Measurements from ENCODE around the gene HSPA12B.

The HSPA12B gene

DNA sequence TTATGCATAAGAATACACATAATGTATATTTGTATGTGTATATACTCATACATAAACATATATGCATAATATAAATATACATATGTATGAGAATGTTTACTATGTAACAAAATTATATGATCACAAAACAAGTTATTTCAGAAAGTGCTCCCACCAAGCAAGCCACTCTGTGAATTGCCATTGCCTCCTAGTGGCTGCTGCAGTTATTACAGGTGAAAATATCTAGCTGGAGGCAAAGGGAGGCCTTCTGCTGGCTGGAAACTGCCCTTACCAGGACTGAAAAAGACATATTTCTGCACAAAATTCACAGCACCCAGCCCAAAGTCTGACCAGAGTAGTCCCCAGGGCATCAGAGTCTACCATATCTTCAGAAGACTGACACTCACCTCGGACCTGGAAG is 36.3 kb upstream of the HSPA12B start:
- H3K36me3 ChIP-seq (ENCODE audit: control insufficient read depth, low read length), result no peaks in the 10 kb centered on the region
- TF ChIP-seq, protein P1, sequence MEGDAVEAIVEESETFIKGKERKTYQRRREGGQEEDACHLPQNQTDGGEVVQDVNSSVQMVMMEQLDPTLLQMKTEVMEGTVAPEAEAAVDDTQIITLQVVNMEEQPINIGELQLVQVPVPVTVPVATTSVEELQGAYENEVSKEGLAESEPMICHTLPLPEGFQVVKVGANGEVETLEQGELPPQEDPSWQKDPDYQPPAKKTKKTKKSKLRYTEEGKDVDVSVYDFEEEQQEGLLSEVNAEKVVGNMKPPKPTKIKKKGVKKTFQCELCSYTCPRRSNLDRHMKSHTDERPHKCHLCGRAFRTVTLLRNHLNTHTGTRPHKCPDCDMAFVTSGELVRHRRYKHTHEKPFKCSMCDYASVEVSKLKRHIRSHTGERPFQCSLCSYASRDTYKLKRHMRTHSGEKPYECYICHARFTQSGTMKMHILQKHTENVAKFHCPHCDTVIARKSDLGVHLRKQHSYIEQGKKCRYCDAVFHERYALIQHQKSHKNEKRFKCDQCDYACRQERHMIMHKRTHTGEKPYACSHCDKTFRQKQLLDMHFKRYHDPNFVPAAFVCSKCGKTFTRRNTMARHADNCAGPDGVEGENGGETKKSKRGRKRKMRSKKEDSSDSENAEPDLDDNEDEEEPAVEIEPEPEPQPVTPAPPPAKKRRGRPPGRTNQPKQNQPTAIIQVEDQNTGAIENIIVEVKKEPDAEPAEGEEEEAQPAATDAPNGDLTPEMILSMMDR (IDR thresholded peaks at IDR 0.05; ENCODE audit: low read depth, low read length, poor library complexity, severe bottlenecking), result peak; percentile 65
- TF ChIP-seq EZH2phosphoT487 (IDR thresholded peaks at IDR 0.05; ENCODE audit: borderline replicate concordance, low read length), result no peak

DNA sequence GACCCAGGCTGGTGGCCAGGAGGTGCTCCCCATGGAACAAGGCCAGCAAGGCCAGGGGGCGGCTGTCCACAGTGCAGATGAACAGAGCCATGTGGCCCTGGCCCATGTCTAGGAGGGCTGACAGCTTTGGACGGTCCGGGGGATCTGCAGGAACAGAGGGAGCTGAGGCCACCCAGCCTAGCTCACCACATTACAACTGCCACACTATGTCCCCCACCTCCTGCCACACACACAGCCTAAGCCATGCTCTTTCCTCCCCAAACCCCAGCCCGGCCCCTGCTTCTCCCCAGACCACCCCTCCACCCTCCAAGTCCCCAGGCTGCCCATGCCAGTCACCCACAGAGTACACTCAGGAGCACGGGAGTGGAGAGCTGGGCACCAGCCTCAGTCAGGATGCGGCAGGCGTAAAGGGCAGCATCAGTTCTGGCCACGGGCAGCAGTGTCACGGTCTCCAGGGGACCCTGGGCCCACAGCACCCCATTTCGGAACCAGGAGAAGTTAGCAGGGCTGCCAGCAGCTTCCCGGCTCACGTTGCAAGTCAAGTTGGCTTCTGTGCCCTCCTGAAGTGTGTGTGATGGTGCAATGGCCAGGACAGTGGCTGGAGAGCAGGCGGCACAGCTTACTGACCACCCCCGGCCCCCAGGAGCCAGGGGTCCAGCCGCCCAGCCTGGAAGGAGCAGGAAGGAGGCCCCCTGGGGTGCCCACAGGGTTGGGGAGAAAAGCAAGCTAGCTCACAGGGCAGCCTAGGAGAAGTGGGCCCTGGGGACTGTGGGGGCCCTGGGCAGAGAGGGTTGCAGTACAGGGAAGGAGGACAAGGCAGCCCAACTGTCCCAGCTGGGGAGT is 35.5 kb upstream of the HSPA12B start:
- Histone ChIP-seq H3F3A (ENCODE audit: control insufficient read depth, insufficient read depth) (no peaks in the 10 kb centered on the region), H4K20me1 (ENCODE audit: control insufficient read depth, insufficient read depth, low read depth, low read length) (no peaks in the 10 kb centered on the region), H3K9me2 (replicated peaks; ENCODE audit: control insufficient read depth, low read length) (no peaks in the 10 kb centered on the region), H3K4me2 (ENCODE audit: low read length) (no peak overlapping the region), H3K79me2 (ENCODE audit: control insufficient read depth, low read length) (no peaks in the 10 kb centered on the region), H3K36me3 (ENCODE audit: control insufficient read depth, low read length) (no peaks in the 10 kb centered on the region), H3K4me1 (ENCODE audit: control insufficient read depth, low read length) (no peaks in the 10 kb centered on the region), H3K27me3 (ENCODE audit: control insufficient read depth, low read length) (no peaks in the 10 kb centered on the region), H3K4me3 (ENCODE audit: low read length) (no peak overlapping the region), H3K9me3 (ENCODE audit: control insufficient read depth, insufficient read depth, low read length) (peaks cover 6% of the 10 kb centered on the region; the same call in 1 of the 2 replicates), H3K27ac (ENCODE audit: low read depth, low read length) (no peak overlapping the region)
- TF ChIP-seq, protein P1 (IDR thresholded peaks at IDR 0.05; ENCODE audit: low read depth, low read length, poor library complexity, severe bottlenecking), result no peak
- TF ChIP-seq EZH2phosphoT487 (IDR thresholded peaks at IDR 0.05; ENCODE audit: borderline replicate concordance, low read length), result no peak

More for the DNA sequence above, 36.3 kb upstream of the HSPA12B start:
- Histone ChIP-seq H4K20me1 (ENCODE audit: control insufficient read depth, insufficient read depth, low read depth, low read length) (no peaks in the 10 kb centered on the region), H3K79me2 (ENCODE audit: control insufficient read depth, low read length) (no peaks in the 10 kb centered on the region), H3K4me1 (ENCODE audit: control insufficient read depth, low read length) (no peaks in the 10 kb centered on the region), H3K27ac (ENCODE audit: low read depth, low read length) (no peak overlapping the region), H3K4me3 (ENCODE audit: low read length) (no peak overlapping the region), H3K27me3 (ENCODE audit: control insufficient read depth, low read length) (no peaks in the 10 kb centered on the region), H3K9me3 (ENCODE audit: control insufficient read depth, insufficient read depth, low read length) (peaks cover 6% of the 10 kb centered on the region; the same call in 1 of the 2 replicates), H3K4me2 (ENCODE audit: low read length) (no peak overlapping the region), H3F3A (ENCODE audit: control insufficient read depth, insufficient read depth) (no peaks in the 10 kb centered on the region), H3K9me2 (replicated peaks; ENCODE audit: control insufficient read depth, low read length) (no peaks in the 10 kb centered on the region)

DNA sequence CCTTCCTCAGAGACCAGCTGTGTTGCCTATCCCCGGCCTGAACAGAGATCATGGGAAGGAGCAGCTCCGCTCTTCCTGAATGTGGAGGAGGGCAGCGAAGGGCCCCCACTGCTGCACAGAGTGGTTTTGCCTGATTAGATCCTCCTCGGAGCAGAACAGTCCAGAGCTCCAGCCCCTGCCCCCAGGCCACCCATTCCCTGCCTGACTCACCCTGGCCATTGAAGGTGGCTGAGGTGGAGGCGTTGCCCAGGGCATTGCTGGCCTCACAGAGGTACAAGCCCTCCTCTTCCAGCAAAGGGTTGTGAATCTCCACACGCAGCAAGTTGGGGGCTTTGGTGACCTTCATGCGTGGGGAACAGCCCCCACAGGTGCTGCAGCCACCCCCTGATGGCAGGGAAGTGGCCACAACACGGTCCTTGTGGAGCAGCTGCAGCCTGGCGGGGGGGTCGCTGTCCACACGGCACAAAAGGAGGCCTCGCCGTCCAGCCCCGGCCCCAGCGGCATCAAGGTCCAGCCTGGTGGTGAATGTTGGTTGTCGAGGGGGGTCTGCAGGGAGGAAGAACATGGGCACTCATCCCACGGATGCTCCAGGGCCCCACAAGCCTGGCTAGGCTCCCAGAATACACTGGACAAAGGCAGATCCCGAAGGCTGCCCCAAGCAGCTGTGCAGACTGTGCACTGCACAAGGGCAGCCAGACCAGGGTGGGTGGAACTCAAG is 34.7 kb upstream of the HSPA12B start:
- no peaks in the 10 kb centered on the region for H4K20me1 ChIP-seq (ENCODE audit: control insufficient read depth, insufficient read depth, low read depth, low read length)
- H3K9me3 ChIP-seq (ENCODE audit: control insufficient read depth, insufficient read depth, low read length), result peaks cover 6% of the 10 kb centered on the region; the same call in 1 of the 2 replicates
- no peaks in the 10 kb centered on the region for H3K36me3 ChIP-seq (ENCODE audit: control insufficient read depth, low read length)
- H3K4me3 ChIP-seq (ENCODE audit: low read length), result no peak overlapping the region
- TF ChIP-seq EZH2phosphoT487 (IDR thresholded peaks at IDR 0.05; ENCODE audit: borderline replicate concordance, low read length), result no peak
- TF ChIP-seq, protein P1 (IDR thresholded peaks at IDR 0.05; ENCODE audit: low read depth, low read length, poor library complexity, severe bottlenecking), result no peak
- H3F3A ChIP-seq (ENCODE audit: control insufficient read depth, insufficient read depth), result no peaks in the 10 kb centered on the region
- no peaks in the 10 kb centered on the region for H3K4me1 ChIP-seq (ENCODE audit: control insufficient read depth, low read length)
- H3K79me2 ChIP-seq (ENCODE audit: control insufficient read depth, low read length), result no peaks in the 10 kb centered on the region
- H3K4me2 ChIP-seq (ENCODE audit: low read length), result no peak overlapping the region
- no peaks in the 10 kb centered on the region for H3K27me3 ChIP-seq (ENCODE audit: control insufficient read depth, low read length)
- H3K27ac ChIP-seq (ENCODE audit: low read depth, low read length), result no peak overlapping the region
- no peaks in the 10 kb centered on the region for H3K9me2 ChIP-seq (replicated peaks; ENCODE audit: control insufficient read depth, low read length)
